ENCODE data around the gene LRRC36. TPM values are rescaled to one million over a fixed set of nuclear protein-coding genes. Genes with fewer than 3 reads are reported as not detected.

The LRRC36 gene
- total and polyA plus RNA-seq, 2 donors (not counting 3 experiments of a cell fraction or from before 2014, with no cell fraction given) = 0.30 to 2.0 TPM

GRCh38 chr16:67431775-67432505 lies 105.3 kb downstream of the LRRC36 start:
- peaks cover 0 to 1% of the 10 kb centered on the region in 2 experiments for H3K36me3 ChIP-seq (ENCODE audit: control insufficient read depth in 2 of 2, extremely low read depth in 1 of 2, insufficient read depth in 2 of 2, low read length in 2 of 2)
- H2AFZ ChIP-seq (ENCODE audit: low read depth, low read length) = peak overlapping the region; percentile 29
- FAIRE-seq (peak; percentile 55), DNase-seq (ENCODE audit: low read depth, low spot score) (no peak)
- no peaks in the 10 kb centered on the region for H3K9me1 ChIP-seq (replicated peaks; ENCODE audit: control insufficient read depth, extremely low read depth, insufficient read depth, low read length)
- H3K4me2 ChIP-seq (ENCODE audit: insufficient read depth, low read length) = peak overlapping the region; percentile 54
- H3K4me3 ChIP-seq (replicated peaks in 1 of 3; ENCODE audit: insufficient read depth in 1 of 3, low read depth in 1 of 3, low read length in 3 of 3) = peak overlapping the region in 1 of 3 experiments; percentile 5
- H3K4me1 ChIP-seq (ENCODE audit: control insufficient read depth, extremely low read depth, insufficient read depth, low read length) = peaks cover 8% of the 10 kb centered on the region
- intact Hi-C loops (cut with micrococcal nuclease) (no loop called here), dilution Hi-C loops (cut with MboI; ENCODE audit: extremely low pct_ligation_motif_present, low sequenced_read_pairs) (no loop called here)
- ChIA-PET CTCF (interaction anchor here (0.6 to 3.7 kb wide), 9 partner anchors 9 to 1745 kb away, joined by 3 to 25 read pairs (median 4); partner anchors contain the start of gene CES3), POLR2A (interaction anchor here (0.6 to 0.7 kb wide), 2 partner anchors 409 to 497 kb away, joined by 3 to 8 read pairs; no protein-coding TSS in a partner anchor)
- no peaks in the 10 kb centered on the region for H4K20me1 ChIP-seq (replicated peaks; ENCODE audit: control insufficient read depth, extremely low read depth, insufficient read depth, low read length)
- H3K9me3 ChIP-seq (replicated peaks; ENCODE audit: control insufficient read depth, insufficient read depth, low read length) = no peaks in the 10 kb centered on the region
- no TSS peak for BruUV-seq (replicated peaks)
- H3K27me3 ChIP-seq (ENCODE audit: control insufficient read depth in 2 of 2, insufficient read depth in 2 of 2, low read length in 2 of 2) = peaks cover 16 to 17% of the 10 kb centered on the region in 2 experiments
- no peak overlapping the region for H3K27ac ChIP-seq (ENCODE audit: insufficient read depth, low read depth, low read length)
- H3K79me2 ChIP-seq (ENCODE audit: control insufficient read depth, insufficient read depth, low read length) = no peaks in the 10 kb centered on the region
- H3K9ac ChIP-seq (replicated peaks; ENCODE audit: extremely low read depth, insufficient read depth, low read length) = no peak overlapping the region
- TF ChIP-seq POLR2A (IDR thresholded peaks at IDR 0.05; ENCODE audit: low read depth, low read length) (no peak), EZH2 (IDR thresholded peaks at IDR 0.05; ENCODE audit: borderline replicate concordance, low read depth, low read length, severe bottlenecking) (no peak), GATA2 (IDR thresholded peaks at IDR 0.05; ENCODE audit: insufficient read depth, insufficient read length, low read depth, low read length) (no peak)
- TF ChIP-seq, protein P1, sequence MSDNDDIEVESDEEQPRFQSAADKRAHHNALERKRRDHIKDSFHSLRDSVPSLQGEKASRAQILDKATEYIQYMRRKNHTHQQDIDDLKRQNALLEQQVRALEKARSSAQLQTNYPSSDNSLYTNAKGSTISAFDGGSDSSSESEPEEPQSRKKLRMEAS (IDR thresholded peaks at IDR 0.05; ENCODE audit: insufficient read depth, insufficient read length) = no peak

DNA sequence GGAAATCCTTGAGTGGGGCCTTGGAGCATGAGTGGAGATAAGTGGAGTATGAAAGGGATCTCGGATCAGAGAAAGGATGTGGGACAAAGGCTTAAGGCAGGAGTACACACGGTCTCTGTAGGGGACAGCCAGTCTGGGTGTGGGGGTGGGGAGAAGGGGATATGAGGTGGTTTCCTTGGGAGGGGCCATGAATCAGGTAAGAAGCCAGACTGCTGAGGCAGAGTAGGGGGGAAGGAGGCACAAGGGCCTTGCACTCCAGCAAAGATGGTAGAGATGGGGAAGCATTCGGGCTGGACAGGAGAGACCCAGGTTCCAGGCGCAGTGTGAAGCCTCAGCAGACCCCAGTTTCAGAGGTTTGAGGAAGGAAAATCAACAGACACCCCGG lies 105.9 kb downstream of the LRRC36 start:
- FAIRE-seq = no peak
- no peak overlapping the region for H3K4me3 ChIP-seq (replicated peaks in 1 of 3; ENCODE audit: insufficient read depth in 1 of 3, low read depth in 1 of 3, low read length in 3 of 3)
- no peak for DNase-seq (ENCODE audit: low read depth, low spot score)
- dilution Hi-C loops (cut with MboI; ENCODE audit: extremely low pct_ligation_motif_present, low sequenced_read_pairs) = no loop called here
- TF ChIP-seq FOS (IDR thresholded peaks at IDR 0.05; ENCODE audit: borderline replicate concordance, insufficient read depth, low read length) (no peak), EZH2 (IDR thresholded peaks at IDR 0.05; ENCODE audit: borderline replicate concordance, low read depth, low read length, severe bottlenecking) (no peak), GATA2 (IDR thresholded peaks at IDR 0.05; ENCODE audit: insufficient read depth, insufficient read length, low read depth, low read length) (no peak), POLR2AphosphoS5 (IDR thresholded peaks at IDR 0.05; ENCODE audit: insufficient read depth, low read depth, low read length) (no peak), MYC (IDR thresholded peaks at IDR 0.05; ENCODE audit: low read depth, low read length) (no peak), JUN (IDR thresholded peaks at IDR 0.05; ENCODE audit: borderline replicate concordance, insufficient read depth, insufficient read length, low read depth) (no peak), CTCF (IDR thresholded peaks at IDR 0.05; ENCODE audit: extremely low read depth in 1 of 2, insufficient read depth in 1 of 2, low read depth in 1 of 2, low read length in 2 of 2) (no peak), POLR2A (IDR thresholded peaks at IDR 0.05; ENCODE audit: low read depth, low read length) (no peak)
- TF ChIP-seq, protein P1 (IDR thresholded peaks at IDR 0.05; ENCODE audit: insufficient read depth, insufficient read length) = no peak
- H2AFZ ChIP-seq (ENCODE audit: low read depth, low read length) = no peak overlapping the region
- no TSS peak for BruUV-seq (replicated peaks)
- ChIA-PET POLR2A (interaction anchor here (0.7 kb wide), 1 partner anchor 498 kb away, joined by 3 read pairs; no protein-coding TSS in a partner anchor), CTCF (interaction anchor here (1.9 to 3.7 kb wide), 3 partner anchors 12 to 172 kb away, joined by 8 to 25 read pairs (median 24); no protein-coding TSS in a partner anchor)
- H3K79me2 ChIP-seq (ENCODE audit: control insufficient read depth, insufficient read depth, low read length) = no peaks in the 10 kb centered on the region
- no peaks in the 10 kb centered on the region for H3K9me3 ChIP-seq (replicated peaks; ENCODE audit: control insufficient read depth, insufficient read depth, low read length)
- intact Hi-C loops (cut with micrococcal nuclease) = no loop called here
- H4K20me1 ChIP-seq (replicated peaks; ENCODE audit: control insufficient read depth, extremely low read depth, insufficient read depth, low read length) = no peaks in the 10 kb centered on the region
- H3K36me3 ChIP-seq (ENCODE audit: control insufficient read depth in 2 of 2, extremely low read depth in 1 of 2, insufficient read depth in 2 of 2, low read length in 2 of 2) = peaks cover 0 to 2% of the 10 kb centered on the region in 2 experiments
- peaks cover 16 to 17% of the 10 kb centered on the region in 2 experiments for H3K27me3 ChIP-seq (ENCODE audit: control insufficient read depth in 2 of 2, insufficient read depth in 2 of 2, low read length in 2 of 2)
- no peak overlapping the region for H3K9ac ChIP-seq (replicated peaks; ENCODE audit: extremely low read depth, insufficient read depth, low read length)
- H3K27ac ChIP-seq (ENCODE audit: insufficient read depth, low read depth, low read length) = no peak overlapping the region
- no peaks in the 10 kb centered on the region for H3K9me1 ChIP-seq (replicated peaks; ENCODE audit: control insufficient read depth, extremely low read depth, insufficient read depth, low read length)
- H3K4me2 ChIP-seq (ENCODE audit: insufficient read depth, low read length) = no peak overlapping the region
- H3K4me1 ChIP-seq (ENCODE audit: control insufficient read depth, extremely low read depth, insufficient read depth, low read length) = peaks cover 8% of the 10 kb centered on the region
